ENCODE results near the gene SRRM4. TPM values are rescaled to one million over a fixed set of nuclear protein-coding genes. Genes with fewer than 3 reads are reported as not detected.
"Not testable (repeated sequence)": the region's sequence is repeated elsewhere in the genome, so short reads cannot be mapped to it uniquely, and the experiment has no call there.

Gene SRRM4
- total RNA-seq, 1 donor from 2014 or later: not detected

DNA sequence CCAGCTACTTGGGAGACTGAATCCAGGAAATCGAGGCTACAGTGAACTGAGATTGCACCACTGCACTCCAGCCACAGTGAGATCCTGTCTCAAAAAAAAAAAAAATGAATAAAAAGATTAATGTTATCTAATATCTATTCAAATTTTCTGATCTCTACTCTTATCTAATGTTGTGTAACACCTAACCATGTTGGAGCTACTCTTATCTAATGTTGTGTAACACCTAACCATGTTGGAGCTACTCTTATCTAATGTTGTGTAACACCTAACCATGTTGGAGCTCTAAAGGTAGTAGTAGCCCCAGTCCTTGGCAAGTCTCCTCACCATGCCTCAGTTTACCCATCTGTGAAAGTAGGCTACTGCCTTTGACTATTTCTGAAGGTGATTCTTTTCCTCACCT lies 26.9 kb downstream of the SRRM4 start:
- intact Hi-C loops (cut with micrococcal nuclease): not testable (repeated sequence)

DNA sequence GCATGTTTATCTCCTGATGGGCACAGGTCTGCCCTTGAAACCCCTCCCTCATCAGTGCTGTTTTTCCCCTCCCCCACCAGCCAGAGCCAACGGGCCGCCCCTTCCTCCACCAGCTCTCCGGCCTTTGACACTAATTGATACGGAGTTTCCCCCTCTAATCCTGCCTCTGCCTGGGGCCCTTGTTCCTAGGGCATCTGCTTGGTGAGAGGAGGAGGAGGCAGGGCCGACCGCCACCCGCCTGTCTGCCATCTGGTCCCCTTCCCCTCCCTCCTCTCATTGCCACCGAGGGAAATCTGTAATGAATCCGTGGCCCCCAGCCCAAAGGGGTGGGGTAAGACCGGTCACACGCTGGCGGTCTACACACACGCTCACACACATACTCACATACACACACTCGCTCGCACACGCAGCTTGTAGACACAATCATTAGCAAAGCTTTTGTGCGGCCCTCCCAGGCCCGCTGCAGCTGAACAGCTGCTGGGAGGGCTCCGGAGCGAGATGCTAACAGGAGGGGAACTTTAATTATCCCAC lies 27.4 kb downstream of the SRRM4 start:
- intact Hi-C loops (cut with micrococcal nuclease): no loop called here

DNA sequence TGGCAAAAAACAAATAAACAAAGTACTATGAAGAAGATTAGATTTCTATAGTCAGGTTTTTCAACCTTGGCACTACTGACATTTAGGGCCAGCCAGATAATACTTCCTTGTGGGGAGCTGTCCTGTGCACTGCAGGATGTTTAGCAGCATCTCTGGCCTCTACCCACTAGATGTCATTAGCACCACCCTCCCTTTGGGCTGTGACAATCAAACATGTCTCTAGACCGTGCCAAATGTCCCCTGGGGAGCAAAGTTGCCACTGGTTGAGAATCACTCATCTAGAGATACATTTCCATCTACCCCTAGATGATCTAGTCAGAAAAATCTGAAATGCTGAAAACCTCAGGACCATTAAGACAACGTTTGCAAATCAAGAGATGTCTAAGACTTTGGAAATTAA lies 29.9 kb downstream of the SRRM4 start:
- intact Hi-C loops (cut with micrococcal nuclease): no loop called here

DNA sequence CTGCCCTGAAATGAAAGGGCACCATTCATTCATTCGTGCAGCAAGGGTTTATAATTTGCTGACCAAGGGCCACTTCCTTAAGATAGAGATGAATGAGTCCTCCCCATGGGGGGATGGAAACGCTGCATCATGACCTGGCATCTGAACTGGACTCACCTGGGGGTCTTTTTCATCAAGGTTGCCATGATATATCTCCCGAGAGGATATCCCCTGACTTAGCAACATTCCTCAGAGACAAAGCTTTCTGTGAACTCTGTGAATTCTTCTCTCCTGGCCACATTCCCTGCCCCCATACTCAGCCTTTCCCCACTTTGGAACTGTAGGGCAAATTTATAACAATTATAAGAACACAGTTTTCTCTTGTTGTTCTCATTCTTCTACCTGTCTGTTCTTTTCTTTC lies 30.8 kb downstream of the SRRM4 start:
- intact Hi-C loops (cut with micrococcal nuclease): no loop called here

DNA sequence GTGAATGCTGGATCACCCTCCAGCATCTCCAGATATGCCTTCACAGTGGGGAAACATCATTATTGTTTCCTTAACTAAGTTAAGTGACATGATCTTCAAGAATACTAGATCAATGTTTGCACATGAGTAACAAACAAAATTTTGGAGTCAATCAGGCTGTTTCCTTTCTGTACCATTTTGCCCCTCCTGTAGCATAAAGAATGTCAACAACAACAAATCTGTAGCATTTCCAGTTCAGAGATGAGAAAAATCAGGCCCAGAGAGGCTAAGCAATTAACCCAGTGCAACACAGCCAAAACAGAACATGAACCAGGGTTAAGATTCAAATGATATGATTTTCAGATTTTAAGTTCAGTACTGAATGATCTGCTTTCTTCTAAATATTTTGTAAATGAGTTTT lies 31.7 kb downstream of the SRRM4 start:
- intact Hi-C loops (cut with micrococcal nuclease): no loop called here

DNA sequence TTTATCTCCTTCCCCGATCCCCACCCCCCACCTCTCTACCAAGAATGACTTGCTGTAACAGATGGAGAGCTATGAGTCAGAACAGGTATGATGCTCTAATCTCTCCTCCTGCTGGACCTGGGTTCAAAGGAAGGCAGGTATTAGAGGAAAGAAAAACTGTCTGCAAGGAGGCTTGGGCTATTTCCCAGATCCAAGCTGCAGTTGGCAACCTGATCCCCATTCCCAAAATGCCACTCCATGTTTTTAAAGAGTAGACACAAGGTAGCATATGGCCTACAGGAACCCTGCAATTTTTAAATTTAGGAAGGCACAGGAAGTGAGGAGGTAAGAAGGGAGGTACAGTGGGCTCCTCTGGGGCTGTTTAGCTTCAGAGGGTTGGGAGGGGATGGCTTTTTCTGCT lies 33.0 kb downstream of the SRRM4 start:
- intact Hi-C loops (cut with micrococcal nuclease): no loop called here

DNA sequence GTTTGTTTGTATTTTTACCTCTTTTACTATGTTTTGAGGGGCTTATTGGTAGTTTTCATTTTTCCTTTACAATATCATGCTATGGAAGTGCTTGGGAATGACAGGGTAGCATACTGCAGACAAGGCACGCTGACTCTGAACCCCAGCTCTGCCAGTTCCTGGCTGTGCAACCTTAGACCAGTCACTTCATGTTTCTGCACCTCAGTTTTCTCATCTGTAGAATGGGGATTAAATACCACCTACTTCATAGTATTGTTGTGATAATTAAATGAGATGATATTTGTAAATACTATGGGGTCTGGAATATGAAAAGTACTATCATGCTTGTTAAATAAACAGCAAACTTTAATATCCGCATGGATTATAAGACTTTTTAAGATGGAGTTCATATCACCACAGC lies 35.4 kb downstream of the SRRM4 start:
- intact Hi-C loops (cut with micrococcal nuclease): no loop called here

DNA sequence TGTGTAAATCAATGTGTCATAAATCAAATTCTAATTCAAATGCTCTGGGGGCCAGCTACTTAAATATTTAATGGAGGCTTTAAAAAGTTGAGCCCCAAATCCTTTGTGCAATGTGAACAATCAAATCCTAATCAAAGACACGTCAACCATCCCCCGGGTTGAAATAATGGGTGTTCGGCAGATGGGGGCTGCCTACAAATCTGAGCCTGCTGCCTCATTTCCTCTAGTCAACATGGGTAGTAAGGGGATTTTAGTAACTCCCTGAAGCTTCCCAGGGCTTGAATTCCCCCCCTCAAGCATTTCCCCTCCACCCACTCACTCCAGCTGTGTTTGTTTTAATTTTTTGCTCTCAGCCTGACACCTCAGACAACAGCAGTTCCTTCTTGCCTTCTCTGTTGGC lies 37.8 kb downstream of the SRRM4 start:
- intact Hi-C loops (cut with micrococcal nuclease): no loop called here

DNA sequence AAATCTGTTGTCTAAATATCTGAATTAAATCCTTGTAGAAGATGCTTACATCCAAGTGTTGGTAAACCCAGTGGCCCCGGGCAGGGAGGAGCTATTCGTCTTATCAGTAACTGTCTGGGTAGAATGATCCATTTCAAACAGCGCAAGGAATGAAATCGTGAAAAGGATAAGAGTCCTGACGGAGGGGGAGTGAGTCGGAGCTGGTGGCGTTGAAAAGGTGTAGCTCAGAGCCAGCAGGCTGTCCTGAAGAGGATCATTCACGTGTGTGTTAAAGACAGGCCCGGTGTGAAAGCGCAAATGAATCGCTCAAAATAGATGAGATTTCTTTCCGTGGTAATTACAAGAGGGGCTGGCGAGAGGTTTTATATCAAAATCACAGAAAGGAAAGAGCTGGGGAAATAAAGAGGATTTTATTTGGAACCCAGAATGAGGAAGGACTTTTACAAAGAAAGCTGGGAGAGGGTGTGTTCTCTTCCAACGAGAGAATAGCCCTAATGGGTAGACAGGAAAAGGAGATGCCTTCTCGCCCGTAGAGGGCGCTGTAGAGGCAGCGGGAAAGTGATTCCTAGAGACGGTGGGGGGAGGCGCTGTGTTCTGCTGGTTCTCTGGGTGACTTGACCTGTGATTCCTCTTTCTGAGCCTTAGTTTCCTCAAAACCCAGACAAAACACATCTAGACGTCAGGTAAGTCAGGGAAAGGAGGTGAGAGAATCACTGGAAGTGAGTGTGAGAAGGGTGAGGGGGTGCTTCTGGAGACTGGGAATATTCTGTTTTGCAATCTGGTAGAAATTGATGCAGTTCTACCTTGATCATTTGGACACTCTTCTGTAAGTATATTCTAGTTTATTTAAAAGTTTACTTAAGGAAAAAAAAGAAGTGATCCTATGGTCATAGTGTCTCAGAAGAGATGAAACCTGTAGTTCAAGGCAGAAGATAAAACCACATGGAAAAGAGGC lies 39.3 kb downstream of the SRRM4 start:
- intact Hi-C loops (cut with micrococcal nuclease): no loop called here

DNA sequence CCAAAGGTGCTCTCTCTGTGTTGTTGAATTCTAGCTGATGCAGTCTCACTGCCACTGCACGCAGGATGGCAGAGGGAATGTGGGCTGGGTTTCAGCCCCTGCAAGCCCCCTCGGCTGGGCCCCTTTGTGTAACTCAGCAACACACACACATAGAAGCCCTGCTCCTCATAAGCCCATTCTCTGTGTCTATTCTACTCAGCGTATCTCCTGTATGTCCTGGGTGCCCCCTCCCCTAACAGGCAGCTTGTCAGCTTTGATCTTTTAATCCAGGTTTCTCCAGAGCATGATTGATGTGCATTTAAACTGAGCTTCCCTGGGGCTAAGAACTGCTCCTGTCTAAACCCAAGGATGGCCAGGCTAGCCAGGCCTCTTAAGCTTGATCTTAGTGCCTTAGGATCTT lies 43.0 kb downstream of the SRRM4 start:
- intact Hi-C loops (cut with micrococcal nuclease): no loop called here

DNA sequence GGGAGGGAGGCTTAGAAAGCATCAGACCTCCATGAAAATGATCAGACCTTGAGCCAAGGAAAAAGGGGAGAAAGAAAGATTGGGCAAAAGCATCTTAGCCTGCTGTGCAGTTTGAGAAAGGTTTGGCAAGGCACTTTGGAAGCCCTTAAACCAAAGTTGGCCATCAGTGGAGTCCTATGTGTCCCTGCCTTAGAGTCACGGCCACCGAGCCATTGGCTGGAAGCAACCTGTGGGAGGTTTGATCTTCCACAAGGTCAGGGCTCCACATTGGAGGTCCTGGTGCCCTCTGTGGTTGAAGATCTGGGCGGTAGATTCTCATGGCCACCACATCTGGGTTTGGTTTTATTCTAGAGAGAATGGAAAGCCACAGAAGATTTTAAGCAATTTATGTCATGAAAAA lies 44.4 kb downstream of the SRRM4 start:
- intact Hi-C loops (cut with micrococcal nuclease): no loop called here

DNA sequence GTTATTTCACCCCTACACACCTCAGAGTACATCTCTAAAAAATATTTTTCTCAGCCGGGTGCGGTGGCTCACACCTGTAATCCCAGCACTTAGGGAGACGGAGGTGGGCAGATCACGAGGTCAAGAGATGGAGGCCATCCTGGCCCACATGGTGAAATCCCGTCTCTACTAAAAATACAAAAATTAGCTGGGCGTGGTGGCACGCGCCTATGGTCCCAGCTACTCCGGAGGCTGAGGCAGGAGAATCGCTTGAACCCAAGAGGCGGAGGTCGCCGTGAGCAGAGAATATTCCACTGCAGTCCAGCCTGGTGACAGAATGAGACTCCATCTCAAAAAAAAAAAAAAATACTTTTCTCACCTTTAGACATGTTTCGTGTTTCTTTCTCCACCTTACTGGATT lies 52.0 kb downstream of the SRRM4 start:
- intact Hi-C loops (cut with micrococcal nuclease): not testable (repeated sequence)

DNA sequence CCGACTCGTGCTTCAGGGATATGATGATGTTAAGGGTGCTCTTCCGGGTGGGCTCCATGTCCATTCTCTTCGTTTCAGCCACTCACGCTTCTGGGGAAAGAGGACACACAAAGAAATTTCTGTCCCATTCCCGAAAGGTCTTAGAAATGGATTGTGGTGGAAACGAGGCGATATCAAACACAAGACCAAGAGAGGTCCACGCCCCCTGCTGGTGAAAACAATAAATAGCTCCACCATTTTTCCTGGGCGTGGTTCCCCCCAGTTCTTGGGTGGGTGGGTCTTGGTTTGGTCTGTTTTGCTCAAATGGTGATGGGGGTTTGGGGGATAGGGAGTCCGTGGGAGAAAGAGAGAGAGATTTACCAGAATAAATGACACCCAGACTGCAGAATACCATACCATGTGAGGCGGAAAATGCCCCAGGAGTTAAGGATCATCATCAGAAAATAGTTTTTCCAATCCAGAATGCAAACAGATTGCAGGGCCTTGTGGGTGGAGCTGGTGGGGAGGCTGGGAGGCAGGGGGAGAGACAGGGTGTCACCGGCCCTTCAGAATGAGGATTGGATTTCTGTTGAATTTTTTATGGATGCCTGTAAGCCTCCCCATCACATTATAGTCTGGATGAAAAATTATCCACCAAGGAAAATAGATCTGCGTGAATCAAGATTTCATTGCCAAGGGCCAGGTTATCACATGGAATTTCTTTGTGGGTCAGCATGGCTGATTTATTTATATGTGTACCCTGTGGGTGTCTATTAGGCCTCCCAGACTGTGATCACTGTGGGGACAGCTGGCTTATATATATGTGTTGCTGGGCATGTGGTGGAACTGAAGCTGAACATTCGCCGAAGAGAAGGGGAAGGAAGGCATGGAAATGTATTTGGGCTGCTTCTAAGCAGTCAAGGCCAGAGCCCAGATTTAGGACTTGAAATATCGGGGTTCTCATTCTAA lies 55.8 kb downstream of the SRRM4 start:
- intact Hi-C loops (cut with micrococcal nuclease): no loop called here

DNA sequence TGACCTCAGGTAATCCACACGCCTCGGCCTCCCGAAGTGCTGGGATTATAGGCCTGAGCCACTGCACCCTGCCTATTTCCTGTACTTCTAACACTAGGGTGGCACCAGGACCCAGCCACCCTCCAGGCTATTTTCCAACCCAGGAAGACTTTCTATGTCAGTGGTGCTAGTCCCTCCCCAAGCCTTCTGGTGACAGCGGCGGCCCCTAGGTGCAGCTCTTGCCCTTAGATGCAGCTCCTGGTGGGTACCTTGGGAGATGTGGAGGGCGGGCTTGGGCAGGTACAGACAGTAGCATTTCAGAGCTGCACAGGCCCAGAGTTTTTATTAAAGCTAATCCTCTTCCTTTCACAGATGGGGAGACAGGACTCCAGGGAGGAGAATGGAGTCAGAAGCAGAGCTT lies 62.8 kb downstream of the SRRM4 start:
- intact Hi-C loops (cut with micrococcal nuclease): no loop called here

DNA sequence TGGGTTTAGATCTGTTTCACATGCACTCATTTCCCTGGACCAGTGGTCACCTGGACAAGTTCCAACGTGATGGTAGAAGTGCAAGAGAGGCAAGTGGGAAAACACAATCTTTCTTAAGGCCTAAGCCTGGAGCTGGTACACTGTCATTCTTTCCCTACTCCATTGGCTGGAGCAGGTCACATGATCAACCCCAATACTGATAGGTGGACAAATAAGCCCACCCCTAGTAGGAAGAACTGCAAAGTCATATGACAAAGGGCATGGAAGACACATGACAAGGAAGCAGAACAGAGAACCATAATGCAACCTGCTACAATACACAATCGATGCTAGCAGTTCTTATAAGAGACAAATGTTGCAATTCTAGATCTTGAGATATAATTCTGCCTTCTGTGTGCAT lies 66.3 kb downstream of the SRRM4 start:
- intact Hi-C loops (cut with micrococcal nuclease): no loop called here

DNA sequence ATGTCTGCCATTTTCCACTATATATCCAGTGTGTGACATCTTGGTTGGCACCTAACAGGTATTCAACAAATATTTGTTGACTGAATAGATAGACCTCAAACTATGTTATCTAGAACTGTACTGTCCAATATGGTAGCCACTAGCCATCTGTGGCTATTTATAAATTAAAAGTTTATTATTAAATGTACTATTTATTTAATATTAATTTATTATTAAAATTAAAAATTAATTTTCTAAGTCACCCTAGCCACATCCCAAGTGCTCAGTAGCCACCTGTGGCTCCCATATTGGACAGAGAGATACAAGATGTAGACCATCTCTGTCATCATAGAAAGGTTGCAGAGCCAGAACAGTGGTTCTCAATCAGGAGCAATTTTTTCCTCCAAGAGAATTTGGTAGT lies 69.3 kb downstream of the SRRM4 start:
- intact Hi-C loops (cut with micrococcal nuclease): no loop called here

DNA sequence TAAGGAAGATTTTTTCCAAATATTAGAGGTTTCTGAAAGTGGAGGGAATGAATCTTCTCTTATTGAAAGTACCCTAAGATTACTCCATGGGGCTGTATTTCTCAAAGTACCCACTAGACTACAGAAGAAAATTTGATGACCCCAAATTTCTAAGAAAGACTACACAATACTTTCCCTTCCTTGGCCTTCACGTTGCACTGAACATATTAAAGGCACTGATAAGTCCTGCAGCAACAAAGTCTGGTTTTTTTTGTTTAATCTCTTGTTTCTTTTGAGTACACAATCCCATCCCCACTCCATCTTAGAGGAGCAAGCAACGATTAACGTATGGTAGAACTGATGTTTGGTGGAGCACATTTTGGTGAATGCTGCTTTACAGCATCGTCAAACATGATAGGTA lies 70.1 kb downstream of the SRRM4 start:
- intact Hi-C loops (cut with micrococcal nuclease): no loop called here

DNA sequence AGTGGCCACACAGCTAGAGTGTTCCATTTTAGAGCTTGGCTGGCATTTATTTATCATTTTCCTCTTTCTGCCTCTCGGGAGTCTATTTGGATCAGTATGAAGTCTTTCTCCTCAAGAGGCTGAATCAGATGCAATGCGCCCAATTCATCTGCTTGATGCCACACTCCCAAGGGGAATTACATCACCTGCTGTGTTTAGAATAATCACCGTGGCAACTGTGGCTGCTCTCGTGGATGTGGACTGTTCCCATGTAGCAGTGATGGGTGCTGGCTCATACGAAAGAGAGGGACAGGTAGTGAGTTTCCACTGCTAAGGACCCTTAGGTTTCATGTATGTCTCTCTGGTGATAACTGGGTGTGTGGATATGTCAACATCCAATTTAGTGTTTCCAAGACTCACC lies 70.7 kb downstream of the SRRM4 start:
- intact Hi-C loops (cut with micrococcal nuclease): no loop called here

DNA sequence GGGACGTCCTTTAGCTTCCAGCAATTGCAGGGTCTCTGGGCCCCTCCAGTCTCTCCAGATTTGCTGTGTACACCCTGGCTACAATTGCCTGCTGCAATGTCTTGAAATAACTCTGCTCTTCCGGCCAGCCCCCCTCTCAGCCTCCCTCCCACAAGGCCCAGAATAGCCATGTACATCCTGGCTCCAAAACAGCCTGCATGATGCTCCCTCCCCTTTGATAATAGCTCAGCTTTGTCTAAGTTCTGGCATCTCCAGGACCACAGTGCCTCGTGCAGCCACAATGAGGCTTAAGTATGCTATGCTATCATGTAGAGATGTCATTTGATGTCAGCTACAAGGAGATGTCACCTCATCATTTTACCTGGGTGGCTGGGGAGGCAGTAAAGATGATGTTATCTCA lies 74.6 kb downstream of the SRRM4 start:
- intact Hi-C loops (cut with micrococcal nuclease): no loop called here

DNA sequence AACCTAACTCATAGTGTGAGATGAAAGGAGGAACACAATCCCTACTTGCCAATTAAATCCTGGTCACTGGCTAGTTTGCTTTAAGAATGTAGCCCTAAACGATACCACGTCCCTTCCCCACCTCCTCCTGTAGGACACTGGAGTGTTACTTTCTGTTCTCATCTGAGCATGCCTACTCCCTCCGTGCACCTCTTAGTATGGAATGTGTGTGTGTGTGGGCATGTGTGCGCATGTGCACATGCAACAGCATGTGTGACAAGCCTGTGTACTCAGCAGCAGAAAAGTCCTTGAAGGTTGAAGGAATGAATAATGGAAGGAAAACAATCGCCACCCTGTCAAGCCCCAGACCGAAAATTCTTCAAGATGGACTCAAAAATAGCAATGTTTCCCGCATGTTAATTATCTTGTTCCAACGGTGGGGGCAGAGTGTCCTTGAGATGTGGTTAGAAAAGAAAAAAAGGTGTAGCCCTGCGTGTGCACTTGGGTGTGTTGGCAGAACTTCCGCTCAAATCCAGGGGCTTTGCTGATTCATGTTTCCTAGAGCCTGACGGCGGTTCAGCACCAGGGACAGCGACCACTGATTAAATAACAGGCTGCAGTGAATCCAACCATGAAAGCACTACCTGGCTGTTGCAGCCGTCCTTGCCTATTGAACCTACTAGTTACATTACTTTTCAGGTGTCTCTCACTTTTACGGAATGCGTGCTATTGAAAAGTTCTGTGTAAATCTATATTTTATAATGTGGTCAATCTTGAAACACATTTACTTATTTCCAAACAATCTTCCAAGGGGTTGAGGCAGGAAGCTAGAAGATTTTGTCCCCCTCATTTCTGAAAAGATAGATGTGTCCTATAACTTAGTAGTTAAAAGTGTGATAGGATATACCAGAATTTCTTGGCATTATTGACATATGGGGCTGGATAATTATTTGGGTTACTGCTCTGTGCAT lies 79.8 kb downstream of the SRRM4 start:
- intact Hi-C loops (cut with micrococcal nuclease): no loop called here
